ENCODE results near the gene BBS1.

The BBS1 gene

DNA sequence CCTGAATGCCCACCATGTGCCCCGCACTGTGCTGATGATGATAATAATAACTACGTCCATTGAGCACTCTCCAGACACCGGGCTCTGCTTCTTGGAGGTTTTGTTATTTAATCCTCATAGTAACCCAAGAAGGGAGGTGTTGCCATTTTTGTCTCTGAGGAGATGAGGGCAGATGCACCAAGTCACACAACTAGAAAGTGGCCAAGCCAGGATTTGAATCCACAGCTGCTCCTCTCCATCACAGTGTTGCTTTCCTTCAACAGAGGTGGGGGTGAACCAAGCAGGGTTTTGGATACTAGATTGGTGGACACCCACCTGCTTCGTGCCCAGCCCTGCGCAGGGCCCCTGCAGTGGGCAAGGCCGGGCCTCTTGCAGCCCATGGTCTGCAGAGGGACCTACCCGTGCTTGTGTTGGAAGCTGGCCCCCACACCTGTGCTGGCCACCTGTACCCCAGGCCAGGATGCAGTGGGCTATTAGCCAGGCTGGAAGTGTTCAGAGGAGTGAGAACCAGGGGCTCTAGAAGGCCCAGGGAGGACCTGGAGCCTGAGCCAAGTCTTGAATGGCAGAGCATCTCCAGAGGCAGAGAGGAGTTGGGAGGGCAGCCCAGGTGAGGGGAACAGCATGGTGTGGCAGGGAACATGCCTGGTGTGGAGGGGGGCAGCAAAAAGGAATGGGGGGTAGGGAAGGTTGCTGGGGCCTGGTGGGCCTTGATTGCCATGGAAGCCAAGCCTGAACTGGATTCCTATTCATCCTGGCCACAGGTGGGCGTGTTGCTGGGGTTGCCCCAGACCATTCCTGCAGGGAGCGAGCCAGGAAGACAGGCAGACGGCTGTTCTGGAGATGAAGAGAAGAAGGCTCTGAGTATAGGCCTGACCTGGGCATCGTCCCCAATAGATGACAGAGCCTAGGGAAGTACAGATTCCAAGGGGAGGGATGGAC is 32.9 kb upstream of the BBS1 start:
- no peak for DNase-seq

DNA sequence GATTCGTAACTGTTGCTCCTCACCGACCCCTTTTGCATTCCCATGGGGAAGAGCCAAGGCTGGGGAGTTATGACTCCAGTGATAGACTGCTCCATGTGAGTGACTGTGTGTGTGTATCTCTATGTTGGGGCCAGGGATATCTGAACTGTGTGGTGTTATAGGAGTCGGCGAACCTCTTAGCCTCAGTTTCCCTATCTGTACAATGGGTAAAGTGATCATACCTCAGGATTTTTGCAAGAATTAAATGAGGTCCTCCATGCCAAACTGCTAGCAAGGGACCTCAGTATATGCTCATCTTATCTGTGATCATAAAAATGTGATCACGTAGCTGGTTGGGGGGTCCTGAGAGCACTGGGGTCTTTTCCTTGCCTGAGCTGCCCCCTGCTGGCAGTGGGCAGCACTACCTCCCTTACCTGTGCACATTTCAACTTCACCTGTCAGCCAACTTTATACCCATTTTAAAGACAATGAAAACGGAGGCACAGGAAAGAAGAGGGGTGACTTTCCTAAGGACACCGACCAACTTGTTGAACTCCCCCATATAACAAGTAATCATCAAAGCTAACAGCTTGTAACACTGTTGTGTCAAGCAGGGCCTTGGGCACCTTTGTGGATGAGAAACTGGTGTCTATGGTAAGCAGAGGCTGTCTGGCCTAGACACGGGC is 31.6 kb upstream of the BBS1 start:
- no peak for DNase-seq

DNA sequence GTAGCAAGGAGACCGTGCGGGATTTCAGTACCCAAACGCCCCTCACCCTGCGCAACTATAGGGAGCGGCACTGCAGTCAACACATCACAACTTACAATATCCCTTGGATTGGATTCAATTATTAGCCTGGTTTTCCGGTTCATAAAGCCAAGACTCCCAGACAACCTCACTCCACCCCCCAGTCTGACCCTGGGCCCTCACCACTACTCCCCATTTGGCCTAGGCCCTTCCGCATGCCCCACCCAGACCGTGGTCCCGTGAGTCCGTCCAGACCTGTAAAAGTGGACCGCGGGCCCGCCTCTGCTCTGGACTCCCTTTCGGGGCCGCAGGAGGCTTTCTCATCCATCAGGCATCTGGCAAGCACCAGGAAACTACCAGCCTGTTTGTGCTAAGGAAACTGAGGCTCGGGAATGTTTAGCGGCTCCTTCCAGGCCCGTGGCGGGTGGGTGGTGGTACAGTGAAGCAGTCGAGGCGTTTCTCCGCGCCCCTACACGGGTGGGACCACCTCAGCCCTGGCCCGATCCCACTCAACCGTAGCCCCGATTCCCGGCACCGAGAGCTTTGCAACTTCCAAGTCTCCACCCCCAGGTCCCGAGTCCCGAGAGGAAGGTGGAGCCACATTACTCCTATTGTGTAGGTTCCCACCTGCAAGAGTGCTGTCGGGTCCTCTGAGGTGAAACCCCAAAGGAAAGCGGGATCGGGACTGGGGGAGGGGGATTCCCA is 30.9 kb upstream of the BBS1 start:
- DNase-seq, result no peak

DNA sequence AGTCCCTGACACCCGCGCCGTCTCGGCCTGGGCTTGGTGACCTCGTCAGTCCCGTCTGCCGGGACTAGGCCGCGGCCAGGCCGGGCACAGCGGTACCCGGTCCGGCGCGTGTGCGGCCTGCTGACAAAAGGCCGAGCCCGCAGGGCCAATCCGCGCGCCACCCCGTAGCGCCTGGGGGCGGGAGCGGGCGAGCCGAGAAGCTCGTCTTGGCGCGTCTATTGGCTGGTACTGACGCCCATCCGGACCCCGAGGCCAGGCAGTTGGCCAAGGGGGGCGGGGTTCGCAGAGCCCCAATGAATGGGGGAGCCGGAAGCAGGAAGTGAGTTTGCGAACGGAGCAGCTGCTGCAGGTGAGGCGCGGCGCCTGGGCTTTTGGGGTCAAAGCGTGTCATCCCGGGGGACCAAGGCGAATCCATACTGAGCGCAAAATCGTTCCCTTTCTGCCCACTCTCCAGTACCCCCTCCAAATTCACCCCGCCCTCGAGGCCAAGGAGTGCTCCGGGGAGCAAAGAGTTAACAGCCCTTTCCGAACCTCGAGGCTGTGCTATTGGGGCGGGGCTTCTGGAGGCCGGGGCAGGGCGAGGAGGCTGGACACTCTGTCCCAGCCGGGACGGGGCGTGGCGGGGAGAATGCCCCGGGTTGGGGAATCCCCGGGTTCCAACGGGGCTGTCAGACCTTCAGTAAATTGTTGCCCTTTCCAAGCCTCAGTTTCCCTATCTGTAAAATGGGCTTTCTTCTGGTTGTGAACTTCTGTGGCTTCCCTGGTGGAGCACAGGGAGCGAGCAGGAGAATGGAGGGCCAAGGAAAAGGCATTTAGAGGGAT is 30.1 kb upstream of the BBS1 start, which contains the start of gene DPP3:
TSS of gene DPP3 (plus strand) at position 318 of the 822 bp plus-strand sequence. CDS start 1,767 bp downstream, outside the sequence.
- peak; percentile 90 to 91 for DNase-seq

DNA sequence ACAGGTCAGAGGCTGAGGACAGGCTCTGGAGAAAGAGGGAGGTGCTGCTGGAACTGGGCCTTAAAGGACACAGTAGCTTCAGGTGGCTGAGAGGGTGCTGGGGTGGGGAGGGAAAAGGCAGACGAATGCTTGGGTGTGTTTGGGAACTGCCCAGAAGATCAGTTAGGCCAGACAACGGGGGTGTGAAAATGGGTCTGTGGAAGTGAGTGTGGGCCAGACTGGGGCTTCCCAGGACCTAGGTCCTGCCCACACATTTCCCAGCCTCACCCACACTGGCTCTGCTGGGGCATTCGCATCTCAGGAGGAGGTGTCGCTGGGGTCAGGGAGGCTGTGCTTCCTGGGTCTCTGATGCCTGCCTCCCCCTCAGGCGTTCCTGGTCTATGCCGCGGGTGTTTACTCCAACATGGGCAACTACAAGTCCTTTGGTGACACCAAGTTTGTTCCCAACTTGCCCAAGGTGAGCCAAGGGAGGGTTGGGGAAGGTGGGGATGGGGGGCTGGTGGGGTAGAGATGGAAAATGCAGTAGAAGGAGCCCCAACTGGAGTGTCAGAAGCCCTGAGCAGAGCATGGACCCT is 25.5 kb upstream of the BBS1 start:
- DNase-seq, result no peak

DNA sequence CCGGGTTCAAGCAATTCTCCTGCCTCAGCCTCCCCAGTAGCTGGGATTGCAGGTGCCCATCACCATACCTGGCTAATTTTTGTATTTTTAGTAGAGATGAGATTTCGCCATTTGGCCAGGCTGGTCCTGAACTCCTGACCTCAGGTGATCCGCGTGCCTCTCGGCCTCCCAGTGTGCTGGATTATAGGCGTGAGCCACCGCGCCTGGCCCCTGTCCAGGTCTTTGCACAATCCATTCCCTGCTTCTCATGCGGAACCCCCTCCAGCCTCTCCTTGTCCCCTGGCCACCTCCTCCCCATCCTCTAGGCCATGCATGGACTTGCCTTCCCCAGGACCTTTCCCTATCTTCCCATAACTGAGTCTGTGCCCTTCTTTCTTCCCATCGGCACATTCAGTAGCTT is 21.5 kb upstream of the BBS1 start:
- DNase-seq, result no peak

DNA sequence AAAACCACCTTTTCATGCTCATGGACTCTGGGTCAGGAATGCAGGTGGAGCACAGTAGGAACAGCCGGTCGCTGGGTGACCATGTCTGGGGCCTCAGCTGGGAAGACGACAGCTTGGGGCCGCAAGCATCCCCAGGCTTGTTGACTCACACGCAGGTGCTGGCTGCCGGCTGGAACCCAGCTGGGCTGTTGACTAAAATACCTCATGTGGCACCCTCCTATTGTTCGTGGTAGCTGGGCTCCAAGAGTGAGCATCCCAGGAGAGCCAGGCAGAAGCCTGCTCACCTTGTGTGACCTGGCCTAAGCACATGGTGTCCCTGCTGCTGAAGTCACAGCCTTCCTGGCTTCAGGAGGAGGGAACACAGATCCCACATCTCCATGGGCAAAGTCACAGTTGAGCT is 20.8 kb upstream of the BBS1 start:
- DNase-seq, result no peak

DNA sequence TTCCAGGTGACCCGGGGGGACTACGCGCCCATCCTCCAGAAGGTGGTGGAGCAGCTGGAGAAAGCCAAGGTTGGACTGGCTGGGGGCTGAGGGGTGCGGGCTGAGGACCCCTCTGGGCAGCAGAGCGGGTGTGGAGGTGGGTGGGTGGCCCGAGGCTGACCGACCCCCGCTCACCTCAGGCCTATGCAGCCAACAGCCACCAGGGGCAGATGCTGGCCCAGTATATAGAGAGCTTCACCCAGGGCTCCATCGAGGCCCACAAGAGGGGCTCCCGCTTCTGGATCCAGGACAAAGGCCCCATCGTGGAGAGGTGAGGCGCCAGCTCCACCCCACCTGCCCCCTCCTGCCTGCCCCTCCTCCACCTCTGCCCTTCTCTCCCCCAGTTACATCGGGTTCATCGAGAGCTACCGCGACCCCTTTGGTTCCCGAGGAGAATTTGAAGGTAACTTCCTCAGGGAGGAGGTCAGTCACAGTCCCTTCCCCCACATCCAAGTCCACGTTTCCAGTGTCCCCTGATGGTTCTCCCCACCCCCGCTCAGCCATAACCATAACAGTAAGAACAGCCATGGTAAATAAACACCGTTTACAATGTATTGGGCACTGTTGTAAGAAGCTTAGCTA is 19.0 kb upstream of the BBS1 start:
- DNase-seq, result no peak

DNA sequence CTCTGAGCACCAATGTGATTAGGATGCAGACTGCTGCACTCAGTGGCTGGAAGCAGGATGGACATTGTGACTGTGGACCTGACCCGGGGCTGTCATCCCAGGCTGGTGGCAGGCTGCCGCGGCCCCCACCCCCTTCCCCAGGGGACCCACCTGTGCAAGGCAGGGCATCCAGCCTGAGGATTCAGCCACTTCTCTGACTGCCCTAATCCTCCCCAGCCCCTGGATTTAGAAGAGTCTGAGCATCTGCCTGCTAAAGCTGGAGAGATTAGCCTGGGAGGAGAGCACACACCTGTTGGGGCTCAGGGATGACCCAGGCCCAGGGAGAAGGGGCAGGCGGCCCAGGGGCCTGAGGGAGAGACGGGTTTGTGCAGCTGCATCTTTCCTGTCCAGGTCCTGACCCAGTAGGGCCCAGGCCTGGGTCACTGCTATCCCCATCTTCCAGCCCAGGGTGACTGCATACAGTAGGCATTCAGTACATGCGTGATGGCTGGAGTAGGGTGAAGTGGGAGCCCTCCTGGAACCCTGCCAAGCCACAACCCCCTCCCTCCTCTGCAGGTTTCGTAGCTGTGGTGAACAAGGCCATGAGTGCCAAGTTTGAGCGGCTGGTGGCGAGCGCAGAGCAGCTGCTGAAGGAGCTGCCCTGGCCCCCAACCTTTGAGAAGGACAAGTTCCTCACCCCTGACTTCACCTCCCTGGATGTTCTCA is 18.1 kb upstream of the BBS1 start:
- DNase-seq, result no peak

DNA sequence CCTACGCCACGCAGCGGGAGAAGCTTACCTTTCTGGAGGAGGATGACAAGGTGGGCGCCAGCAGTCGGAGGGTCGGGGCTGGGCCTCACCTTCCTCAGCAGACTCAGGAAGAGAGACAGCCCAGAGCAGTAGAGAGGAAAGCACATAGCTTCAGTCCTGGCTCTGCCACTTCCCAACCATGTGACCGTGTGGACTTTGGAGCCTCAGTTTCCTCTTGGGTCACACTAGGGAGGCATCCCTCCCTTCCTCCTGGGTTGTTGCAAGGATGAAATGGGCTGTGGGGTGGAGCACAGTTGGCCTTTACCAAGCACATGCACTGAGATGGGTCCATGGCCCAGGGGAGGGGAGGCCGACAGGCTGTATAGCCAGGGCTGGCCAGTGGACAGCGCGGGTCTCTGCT is 17.3 kb upstream of the BBS1 start:
- no peak for DNase-seq

DNA sequence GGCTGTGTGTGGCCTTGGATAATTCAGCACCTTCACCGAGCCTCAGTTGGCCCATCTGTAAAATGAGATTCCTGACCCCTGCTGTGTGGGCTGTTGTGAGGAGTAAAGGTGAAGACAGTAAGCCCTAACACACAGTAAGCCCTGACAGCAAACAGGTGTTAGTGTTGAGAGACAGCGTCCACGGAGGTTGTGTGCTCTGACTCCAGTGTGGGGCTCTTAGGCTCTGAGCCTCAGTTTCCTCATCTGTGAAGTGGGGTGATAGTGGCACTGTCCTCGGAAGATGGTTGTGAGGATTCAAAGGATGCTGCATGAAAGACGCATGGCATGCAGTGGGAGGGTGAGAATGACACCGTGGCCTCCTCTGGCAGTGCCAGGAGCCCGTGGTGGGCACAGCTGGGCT is 16.0 kb upstream of the BBS1 start:
- no peak for DNase-seq

DNA sequence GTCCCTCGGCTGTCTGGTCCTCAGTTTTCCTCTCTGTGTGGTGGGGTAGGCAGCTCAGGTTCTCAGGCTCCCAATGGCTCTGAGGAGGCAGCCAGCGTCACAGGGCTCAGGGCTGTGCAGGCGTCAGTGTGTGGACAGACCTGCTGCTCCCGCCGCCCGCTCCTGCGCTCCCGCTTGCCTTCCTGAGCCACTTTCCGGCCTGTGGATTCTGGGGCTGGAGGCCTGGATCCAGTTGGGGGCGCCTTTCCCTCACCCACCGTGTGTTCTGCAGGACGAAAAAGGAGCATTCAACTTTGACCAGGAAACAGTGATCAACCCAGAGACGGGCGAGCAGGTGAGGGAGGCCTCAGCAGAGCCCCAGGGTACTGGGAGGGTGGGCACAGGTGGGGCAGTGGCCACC is 15.5 kb upstream of the BBS1 start:
- DNase-seq, result no peak

DNA sequence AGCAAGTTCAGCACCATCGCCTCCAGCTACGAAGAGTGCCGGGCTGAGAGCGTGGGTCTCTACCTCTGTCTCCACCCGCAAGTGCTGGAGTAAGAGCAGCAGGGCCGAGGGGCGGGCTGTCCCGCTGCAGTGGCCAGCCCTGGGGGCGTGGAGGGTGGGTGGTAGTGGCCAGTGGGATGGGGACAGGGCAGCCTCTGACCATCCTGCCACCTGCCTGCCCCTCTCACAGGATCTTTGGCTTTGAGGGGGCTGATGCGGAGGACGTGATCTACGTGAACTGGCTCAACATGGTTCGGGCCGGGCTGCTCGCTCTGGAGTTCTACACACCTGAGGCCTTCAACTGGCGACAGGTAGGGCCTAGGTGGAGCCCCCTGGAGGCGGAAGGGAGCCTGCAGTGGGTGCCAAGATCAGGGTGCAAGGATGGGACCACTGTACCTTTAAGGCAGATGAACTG is 15.0 kb upstream of the BBS1 start:
- DNase-seq, result no peak

DNA sequence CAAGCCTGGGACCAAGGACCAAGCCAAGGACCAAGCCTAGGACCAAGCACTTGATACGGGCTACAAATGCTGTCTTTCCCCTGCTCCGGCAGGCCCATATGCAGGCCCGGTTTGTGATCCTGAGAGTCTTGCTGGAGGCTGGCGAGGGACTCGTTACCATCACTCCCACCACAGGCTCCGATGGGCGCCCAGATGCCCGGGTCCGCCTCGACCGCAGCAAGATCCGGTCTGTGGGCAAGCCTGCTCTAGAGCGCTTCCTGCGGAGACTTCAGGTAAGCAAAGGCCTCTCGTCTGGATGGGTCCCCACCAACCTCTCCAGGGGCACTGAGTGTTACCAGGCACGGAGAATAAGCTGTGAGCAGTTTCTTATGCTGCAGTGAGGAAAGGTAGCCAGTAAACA is 13.2 kb upstream of the BBS1 start:
- DNase-seq, result no peak

DNA sequence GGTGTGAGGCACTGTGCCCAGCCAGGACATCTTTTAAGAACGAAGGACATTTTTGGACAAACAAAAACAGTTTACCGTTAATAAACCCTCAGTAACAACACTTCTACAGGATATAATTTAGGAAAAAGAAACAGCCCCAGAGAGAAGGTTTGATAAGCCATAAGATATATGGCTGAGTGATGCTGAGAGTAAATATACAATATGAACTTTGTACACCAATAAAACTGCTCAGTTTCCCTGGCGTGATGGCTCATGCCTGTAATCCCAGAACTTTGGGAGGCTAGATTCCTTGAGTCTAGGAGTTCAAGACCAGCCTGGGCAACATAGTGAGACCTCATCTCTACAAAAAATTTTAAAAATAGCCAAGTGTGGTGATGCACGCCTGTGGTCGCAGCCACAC is 11.9 kb upstream of the BBS1 start:
- DNase-seq, result no peak

DNA sequence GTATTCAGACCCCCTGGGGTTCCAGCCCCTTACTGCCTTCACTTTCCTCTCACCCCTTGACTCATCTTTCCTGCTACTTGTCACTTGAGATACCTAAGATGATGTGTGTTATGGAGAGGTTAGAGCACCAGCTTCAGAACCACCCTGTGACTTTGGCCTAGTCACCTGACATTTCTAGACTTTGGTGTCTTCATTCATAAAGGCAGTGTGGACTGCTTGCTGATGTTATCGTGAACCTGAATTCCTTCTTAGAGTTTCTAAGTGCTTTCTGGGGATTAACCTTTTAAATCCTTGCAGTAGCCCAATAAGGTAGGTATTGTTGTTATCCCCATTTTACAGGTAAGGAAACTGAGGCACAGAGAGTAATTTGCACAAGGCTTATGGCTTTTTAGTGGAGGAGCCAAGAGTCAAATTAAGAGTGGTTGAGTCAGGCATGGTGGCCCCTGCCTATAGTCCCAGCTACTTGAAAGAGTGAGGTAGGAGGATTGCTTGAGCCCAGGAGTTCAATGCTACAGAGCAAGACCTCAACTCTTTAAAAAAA is 5.1 kb upstream of the BBS1 start:
- no peak for DNase-seq

DNA sequence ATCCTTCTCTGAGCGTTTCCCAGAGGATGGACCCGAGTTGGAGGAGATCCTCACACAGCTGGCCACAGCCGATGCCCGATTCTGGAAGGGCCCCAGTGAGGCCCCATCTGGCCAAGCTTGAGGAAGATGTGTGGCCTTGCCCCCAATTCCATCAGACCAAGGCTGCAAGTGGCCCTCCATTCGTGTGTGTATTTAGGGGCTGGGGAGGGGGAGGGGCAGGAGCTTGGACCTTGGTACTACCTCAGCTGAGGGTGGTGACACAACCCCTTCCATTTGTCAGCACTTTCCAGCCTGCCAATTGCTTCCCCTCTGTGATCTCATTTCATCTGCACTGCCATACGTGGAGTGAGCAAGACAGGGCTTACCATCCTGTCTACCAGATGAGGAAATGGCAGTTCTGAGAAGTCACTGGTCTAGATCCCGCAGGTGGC is 1.3 kb upstream of the BBS1 start:
- no peak for DNase-seq

DNA sequence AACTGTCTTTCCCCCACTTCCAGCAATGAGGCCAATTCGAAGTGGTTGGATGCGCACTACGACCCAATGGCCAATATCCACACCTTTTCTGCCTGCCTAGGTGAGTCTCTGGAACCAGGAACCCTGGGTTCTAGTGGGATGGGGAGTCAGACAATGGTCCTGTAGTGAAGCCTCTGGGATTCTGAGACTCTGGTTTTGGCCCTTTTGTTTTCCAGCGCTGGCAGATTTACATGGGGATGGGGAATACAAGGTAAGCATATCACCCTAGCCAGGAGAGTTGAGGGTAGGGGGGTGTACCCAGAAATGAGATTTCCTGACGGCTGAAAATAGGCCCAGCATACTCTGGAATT is 530 bp downstream of the BBS1 start:
- DNase-seq, result no peak

DNA sequence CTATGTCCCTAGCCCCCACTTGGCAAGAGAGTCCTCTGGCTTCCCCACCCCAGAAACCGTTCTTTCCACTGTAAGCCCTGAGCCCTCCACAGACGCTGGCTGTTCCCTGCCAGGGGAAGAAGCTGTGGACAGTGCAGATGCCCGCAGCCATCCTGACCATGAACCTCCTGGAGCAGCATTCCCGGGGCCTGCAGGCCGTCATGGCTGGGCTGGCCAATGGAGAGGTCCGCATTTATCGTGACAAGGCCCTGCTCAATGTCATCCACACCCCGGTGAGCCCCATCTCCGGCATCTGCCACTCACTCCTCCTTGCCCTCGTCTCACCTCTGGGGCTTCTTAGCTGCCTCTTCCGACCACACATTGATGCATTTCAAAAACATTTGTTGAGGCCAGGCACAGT is 13.2 kb downstream of the BBS1 start:
- DNase-seq, result no peak

DNA sequence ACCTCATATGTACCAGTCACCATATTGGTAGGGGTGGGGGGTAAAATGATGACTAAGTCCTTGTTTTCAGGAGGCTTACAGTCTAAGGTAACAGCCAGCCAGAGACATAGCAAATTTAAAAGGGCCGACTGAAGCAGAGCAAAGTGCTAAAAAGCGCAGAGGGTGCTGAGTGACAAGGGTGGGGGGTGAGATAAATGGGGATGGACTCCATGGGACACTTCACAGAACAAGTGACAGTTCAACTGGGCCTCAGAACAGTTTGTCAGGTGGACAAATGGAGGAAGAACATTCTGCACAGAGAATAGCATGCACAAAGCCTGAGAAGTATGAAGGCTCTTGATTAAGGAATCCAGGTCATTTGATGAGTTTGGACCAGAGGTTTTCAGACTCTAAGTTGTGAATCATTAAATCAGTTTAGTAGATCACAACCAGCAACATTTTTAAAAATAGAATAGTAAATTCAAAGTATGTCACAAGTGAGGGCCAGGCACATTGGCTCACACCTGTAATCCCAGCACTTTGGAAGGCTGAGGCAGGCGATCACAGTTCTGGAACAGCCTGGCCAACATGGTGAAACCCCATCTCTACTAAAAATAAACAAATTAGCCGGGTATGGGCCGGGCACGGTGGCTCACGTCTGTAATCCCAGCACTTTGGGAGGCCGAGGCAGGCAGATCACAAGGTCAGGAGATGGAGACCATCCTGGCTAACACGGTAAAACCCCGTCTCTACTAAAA is 14.0 kb downstream of the BBS1 start:
- DNase-seq, result no peak
